ENCODE measurements around the gene STARD3NL.

Gene STARD3NL

DNA sequence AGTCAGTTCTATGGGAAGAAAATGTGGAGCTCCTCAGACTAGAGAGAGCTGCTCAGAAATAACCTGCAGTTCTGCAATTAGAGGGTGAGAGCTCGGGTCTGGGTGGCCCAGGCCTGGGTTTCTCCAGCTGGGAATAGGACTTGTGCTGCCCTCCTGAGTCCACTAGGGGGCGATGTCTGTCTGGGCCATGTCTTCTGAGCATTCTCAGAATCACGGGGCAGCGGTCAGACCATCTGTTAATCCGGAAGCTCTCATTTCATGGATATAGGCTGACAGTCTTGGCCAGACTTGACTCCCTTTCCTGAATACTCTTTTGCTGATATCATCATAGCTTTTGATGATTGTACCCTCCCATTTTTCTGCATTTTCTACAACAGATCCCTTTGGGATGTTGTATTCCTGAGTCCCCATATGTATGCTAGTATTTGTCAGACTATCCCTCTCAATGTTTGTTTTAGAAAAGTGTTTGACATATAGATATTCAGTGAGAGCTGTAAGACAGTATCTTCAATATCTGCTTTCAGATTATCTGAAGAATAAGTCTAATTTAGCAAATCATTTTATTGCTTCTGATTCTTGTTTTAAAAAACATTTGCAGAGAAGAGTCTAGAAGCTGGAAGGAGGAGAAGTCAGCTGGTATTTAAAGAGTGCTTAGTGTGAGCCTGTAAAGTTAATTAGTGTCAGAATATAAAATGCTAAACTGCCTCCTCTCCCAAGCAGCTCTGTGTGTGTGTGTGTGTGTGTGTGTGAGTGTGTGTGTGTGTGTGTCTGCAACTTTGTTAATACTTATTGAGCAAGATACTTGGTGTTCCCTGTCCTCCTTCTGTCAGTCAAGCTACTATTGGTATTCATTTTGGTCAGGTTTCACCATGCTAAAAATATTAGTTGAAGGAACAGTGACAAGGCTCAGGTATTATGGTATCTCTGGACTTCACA, 38.0 kb downstream of the STARD3NL start:
- Histone ChIP-seq H3K36me3 (ENCODE audit: control insufficient read depth, insufficient read depth, low read length) (peaks cover 15% of the 10 kb centered on the region), H3K27me3 (replicated peaks; ENCODE audit: control insufficient read depth, insufficient read depth, low read length) (no peaks in the 10 kb centered on the region), H3K4me3 (replicated peaks; ENCODE audit: low read depth, low read length) (no peak overlapping the region)
- TF ChIP-seq, protein P1, sequence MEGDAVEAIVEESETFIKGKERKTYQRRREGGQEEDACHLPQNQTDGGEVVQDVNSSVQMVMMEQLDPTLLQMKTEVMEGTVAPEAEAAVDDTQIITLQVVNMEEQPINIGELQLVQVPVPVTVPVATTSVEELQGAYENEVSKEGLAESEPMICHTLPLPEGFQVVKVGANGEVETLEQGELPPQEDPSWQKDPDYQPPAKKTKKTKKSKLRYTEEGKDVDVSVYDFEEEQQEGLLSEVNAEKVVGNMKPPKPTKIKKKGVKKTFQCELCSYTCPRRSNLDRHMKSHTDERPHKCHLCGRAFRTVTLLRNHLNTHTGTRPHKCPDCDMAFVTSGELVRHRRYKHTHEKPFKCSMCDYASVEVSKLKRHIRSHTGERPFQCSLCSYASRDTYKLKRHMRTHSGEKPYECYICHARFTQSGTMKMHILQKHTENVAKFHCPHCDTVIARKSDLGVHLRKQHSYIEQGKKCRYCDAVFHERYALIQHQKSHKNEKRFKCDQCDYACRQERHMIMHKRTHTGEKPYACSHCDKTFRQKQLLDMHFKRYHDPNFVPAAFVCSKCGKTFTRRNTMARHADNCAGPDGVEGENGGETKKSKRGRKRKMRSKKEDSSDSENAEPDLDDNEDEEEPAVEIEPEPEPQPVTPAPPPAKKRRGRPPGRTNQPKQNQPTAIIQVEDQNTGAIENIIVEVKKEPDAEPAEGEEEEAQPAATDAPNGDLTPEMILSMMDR (IDR thresholded peaks at IDR 0.05; ENCODE audit: insufficient read depth, low read length, poor library complexity, severe bottlenecking): peak; percentile 98
- peak; percentile 16 for DNase-seq (ENCODE audit: extremely low read depth, insufficient read length)

DNA sequence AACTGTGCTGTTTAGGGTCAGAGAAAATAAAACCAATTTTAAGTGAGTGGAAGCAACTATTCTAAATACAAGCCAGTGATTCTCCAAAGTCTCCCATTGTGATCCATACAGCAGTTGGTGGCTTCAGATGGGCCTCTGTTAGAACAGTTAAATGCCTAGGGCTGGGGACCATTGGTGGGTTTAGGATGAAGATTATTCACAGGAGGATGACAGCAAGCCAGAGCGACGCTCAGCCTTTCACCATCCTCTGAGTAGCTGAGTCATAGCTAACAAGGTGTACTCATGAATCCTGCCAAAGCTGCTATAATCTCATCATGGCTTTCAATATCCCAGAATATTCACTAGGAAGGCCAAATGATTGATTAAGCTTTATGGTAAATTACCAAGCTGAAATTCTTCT, 39.6 kb downstream of the STARD3NL start:
- peaks cover 19% of the 10 kb centered on the region for H3K36me3 ChIP-seq (ENCODE audit: control insufficient read depth, insufficient read depth, low read length)
- H3K27me3 ChIP-seq (replicated peaks; ENCODE audit: control insufficient read depth, insufficient read depth, low read length): no peaks in the 10 kb centered on the region
- no peak for DNase-seq (ENCODE audit: extremely low read depth, insufficient read length)
- TF ChIP-seq, protein P1 (IDR thresholded peaks at IDR 0.05; ENCODE audit: insufficient read depth, low read length, poor library complexity, severe bottlenecking): no peak
- H3K4me3 ChIP-seq (replicated peaks; ENCODE audit: low read depth, low read length): no peak overlapping the region

DNA sequence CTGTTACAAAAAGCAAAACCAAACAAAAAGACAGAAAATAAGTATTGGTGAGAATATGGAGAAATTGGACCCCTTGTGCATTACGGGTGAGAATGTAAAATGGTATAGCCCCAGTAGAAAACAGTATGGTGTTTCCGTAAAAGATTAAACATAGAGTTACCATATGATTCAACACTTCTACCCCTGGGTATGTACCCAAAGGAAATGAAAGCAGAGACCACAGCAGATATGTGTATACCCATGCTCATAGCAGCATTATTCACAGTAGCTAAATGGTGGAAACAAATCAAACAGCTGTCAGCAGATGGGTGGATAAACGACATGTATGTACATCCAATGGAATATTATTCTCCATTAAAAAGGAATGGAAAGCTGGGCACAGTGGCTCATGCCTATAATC, 42.4 kb downstream of the STARD3NL start:
- Histone ChIP-seq H3K36me3 (ENCODE audit: control insufficient read depth, insufficient read depth, low read length) (peaks cover 18% of the 10 kb centered on the region), H3K27me3 (replicated peaks; ENCODE audit: control insufficient read depth, insufficient read depth, low read length) (no peaks in the 10 kb centered on the region), H3K4me3 (replicated peaks; ENCODE audit: low read depth, low read length) (no peak overlapping the region)
- DNase-seq (ENCODE audit: extremely low read depth, insufficient read length): no peak
- TF ChIP-seq, protein P1 (IDR thresholded peaks at IDR 0.05; ENCODE audit: insufficient read depth, low read length, poor library complexity, severe bottlenecking): no peak

DNA sequence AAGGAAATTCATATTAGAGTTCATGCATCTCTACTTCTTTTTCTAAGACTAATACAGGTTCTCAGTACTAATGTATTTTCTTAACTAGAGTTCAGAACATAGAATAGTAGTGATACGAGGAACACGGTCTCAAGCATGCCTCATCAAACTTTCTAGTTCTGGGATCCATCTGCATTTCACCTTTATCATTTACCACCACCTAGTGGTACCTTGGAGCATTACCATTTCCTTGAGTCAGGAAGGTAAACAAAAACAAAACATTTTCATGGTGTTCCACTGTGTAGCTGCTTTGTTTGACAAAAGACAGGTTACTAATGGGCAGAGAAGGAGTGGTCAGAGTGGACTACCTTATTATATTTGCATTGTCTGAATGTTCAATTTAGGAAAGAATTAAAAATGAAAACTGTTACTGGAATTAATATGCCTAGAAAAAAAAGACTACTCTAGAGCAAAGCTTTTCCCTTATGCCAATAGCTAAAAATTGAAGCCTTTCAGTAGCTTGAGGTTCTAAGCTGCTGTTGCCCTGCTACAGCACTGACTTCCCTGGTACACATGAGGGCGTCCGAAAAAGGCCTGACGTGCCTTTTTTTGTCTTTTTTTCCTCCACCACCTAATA, 44.5 kb downstream of the STARD3NL start:
- peaks cover 11% of the 10 kb centered on the region for H3K36me3 ChIP-seq (ENCODE audit: control insufficient read depth, insufficient read depth, low read length)
- no peak for DNase-seq (ENCODE audit: extremely low read depth, insufficient read length)
- H3K4me3 ChIP-seq (replicated peaks; ENCODE audit: low read depth, low read length): no peak overlapping the region
- TF ChIP-seq, protein P1 (IDR thresholded peaks at IDR 0.05; ENCODE audit: insufficient read depth, low read length, poor library complexity, severe bottlenecking): peak; percentile 68
- H3K27me3 ChIP-seq (replicated peaks; ENCODE audit: control insufficient read depth, insufficient read depth, low read length): no peaks in the 10 kb centered on the region

DNA sequence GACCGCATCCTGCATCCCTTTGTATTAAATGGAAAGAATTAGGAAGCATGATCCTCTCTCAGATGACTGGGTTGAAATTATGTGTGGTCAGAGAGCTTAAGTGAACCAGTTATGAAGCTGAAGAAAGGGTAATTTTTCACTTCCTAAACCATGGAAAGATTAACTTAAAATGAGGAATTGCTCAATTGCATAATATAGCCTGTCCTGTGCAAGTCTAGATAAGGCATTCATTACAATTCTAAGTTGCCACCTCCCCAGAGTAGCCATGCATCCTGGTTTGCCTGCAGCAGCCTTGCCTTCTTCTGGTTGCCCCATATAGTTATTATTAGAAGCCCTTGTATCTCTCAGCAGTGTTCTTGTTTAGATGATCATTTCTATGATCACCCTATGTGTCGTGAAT, 45.3 kb downstream of the STARD3NL start:
- Histone ChIP-seq H3K36me3 (ENCODE audit: control insufficient read depth, insufficient read depth, low read length) (peaks cover 11% of the 10 kb centered on the region), H3K27me3 (replicated peaks; ENCODE audit: control insufficient read depth, insufficient read depth, low read length) (no peaks in the 10 kb centered on the region), H3K4me3 (replicated peaks; ENCODE audit: low read depth, low read length) (no peak overlapping the region)
- TF ChIP-seq, protein P1 (IDR thresholded peaks at IDR 0.05; ENCODE audit: insufficient read depth, low read length, poor library complexity, severe bottlenecking): no peak
- no peak for DNase-seq (ENCODE audit: extremely low read depth, insufficient read length)

Measured in GM06990 (cell line).